ENCODE measurements around the gene ZNF407.

- TF ChIP-seq POLR2A (IDR thresholded peaks at IDR 0.05) (no peak), CTCF (IDR thresholded peaks at IDR 0.05) (no peak)
These were observed 136.4 kb downstream of the ZNF407 start for GRCh38 chr18:74734013-74734444.

Measured in adrenal gland (tissue), 5 donors.